DOHH2 (cell line): ENCODE results near the gene CD8B2.
"Not testable (repeated sequence)": the region's sequence is repeated elsewhere in the genome, so short reads cannot be mapped to it uniquely, and the experiment has no call there.

Experiments
- H3F3A ChIP-seq: fragments of 200-600 bp; sonication (generic), shearing (Covaris generic); 2 replicates; pipeline ENCODE4 v1.6.0; 2016; ENCODE audit warnings: antibody characterized with exemption, mild to moderate bottlenecking; ENCODE audit not compliant: control insufficient read depth, insufficient read depth
- H3K27ac ChIP-seq: fragments of 200-600 bp; sonication (generic); 2 replicates; pipeline ENCODE4 v1.5.1; 2014; ENCODE audit warnings: low read depth, mild to moderate bottlenecking, low read length, moderate library complexity
- H3K27me3 ChIP-seq: fragments of 200-600 bp; sonication (generic); 2 replicates; pipeline ENCODE4 v1.6.1; 2014; ENCODE audit warnings: mild to moderate bottlenecking, low read length, mixed read lengths; ENCODE audit not compliant: control insufficient read depth
- H3K36me3 ChIP-seq: fragments of 200-600 bp; sonication (generic); 2 replicates; pipeline ENCODE4 v1.6.1; 2014; ENCODE audit warnings: mild to moderate bottlenecking, low read length, moderate library complexity, mixed read lengths; ENCODE audit not compliant: control insufficient read depth
- H3K4me1 ChIP-seq: fragments of 200-600 bp; sonication (generic); 2 replicates; pipeline ENCODE4 v1.6.1; 2014; ENCODE audit warnings: mild to moderate bottlenecking, low read length, mixed read lengths; ENCODE audit not compliant: control insufficient read depth
- H3K4me2 ChIP-seq: fragments of 200-600 bp; sonication (generic); 2 replicates; pipeline ENCODE4 v1.6.0; 2014; ENCODE audit warnings: mild to moderate bottlenecking, low read length, moderate library complexity
- H3K4me3 ChIP-seq: fragments of 200-600 bp; sonication (generic); 2 replicates; pipeline ENCODE4 v1.5.1; 2014; ENCODE audit warnings: mild to moderate bottlenecking, low read length, mixed read lengths
- H3K79me2 ChIP-seq: fragments of 200-600 bp; sonication (generic); 2 replicates; pipeline ENCODE4 v1.6.1; 2014; ENCODE audit warnings: mild to moderate bottlenecking, low read length, mixed read lengths; ENCODE audit not compliant: control insufficient read depth
- H3K9me2 ChIP-seq: fragments of 200-600 bp; sonication (generic); replicated peaks from 2 replicates; pipeline ENCODE4 v1.6.1; 2014; ENCODE audit warnings: mild to moderate bottlenecking, low read length, mixed read lengths; ENCODE audit not compliant: control insufficient read depth
- H3K9me3 ChIP-seq: fragments of 200-600 bp; sonication (generic); 2 replicates; pipeline ENCODE4 v1.6.1; 2014; ENCODE audit warnings: antibody characterized with exemption, low read length, mixed read lengths; ENCODE audit not compliant: control insufficient read depth, insufficient read depth
- H4K20me1 ChIP-seq: fragments of 200-600 bp; sonication (generic); 2 replicates; pipeline ENCODE4 v1.6.0; 2014; ENCODE audit warnings: low read depth, mild to moderate bottlenecking, antibody characterized with exemption, low read length, moderate library complexity; ENCODE audit not compliant: control insufficient read depth, insufficient read depth
- EZH2phosphoT487 ChIP-seq: fragments of 200-600 bp; sonication (generic); IDR thresholded peaks from 2 replicates; pipeline ENCODE4 v1.6.1; 2017; ENCODE audit warnings: borderline replicate concordance, mild to moderate bottlenecking, antibody characterized with exemption, low read length, moderate library complexity, mixed read lengths
- TF ChIP-seq, protein P1 (sequence below): fragments of 200-600 bp; sonication (generic); IDR thresholded peaks from one replicate; pipeline ENCODE4 v1.5.1; 2014; ENCODE audit warnings: antibody characterized with exemption, mild to moderate bottlenecking, low read depth, low read length; ENCODE audit not compliant: poor library complexity, severe bottlenecking

Gene CD8B2

DNA sequence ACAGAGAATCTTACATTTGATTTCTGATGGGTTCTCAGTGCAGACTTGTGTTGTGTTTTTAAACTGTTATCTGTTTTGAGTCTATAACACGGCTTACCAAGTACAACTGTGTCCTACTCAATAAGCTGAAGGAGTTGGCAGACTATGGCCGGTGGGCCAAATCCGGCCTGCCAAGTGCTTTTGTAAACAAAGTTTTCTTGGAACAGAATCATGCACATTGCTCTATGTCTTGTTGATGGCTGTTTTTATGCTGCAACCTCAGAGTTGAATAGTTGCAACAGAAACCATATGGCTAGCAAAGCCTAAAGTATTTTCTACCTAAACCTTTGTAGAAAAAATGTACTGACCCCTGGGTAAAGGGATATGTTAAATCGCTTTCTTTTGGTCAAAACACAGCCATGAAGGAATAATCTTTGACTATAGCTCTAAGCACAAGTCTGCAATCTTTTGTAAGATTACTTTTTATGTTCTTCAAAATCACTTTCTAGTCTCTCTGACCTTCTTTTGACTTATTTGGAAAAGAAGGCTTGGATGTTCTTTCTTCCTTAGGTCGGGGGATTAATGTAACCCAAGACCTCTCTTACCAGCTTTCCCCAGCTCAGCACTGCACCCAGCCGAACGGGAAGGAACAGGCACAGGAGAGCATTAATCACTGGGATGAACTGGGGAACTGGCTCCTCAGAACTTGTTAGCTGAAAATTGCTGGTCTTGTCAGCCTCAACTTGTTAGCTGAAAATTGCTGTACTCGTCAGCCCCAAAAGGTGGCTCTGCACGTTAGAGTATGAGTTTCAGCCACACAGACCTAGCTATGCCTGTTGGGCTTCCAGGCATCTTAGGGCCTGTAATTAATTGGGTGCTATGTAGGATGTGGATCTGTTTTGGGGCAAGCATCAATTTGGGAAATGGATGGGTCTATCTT is 75.4 kb downstream of the CD8B2 start:
- Histone ChIP-seq H4K20me1 (no peaks in the 10 kb centered on the region), H3K4me3 (no peak overlapping the region), H3K79me2 (no peaks in the 10 kb centered on the region), H3K9me2 (no peaks in the 10 kb centered on the region), H3K27ac (no peak overlapping the region), H3K4me1 (no peaks in the 10 kb centered on the region), H3F3A (no peaks in the 10 kb centered on the region), H3K4me2 (no peak overlapping the region), H3K9me3 (no peaks in the 10 kb centered on the region), H3K36me3 (no peaks in the 10 kb centered on the region), H3K27me3 (no peaks in the 10 kb centered on the region)
- TF ChIP-seq EZH2phosphoT487 = no peak

DNA sequence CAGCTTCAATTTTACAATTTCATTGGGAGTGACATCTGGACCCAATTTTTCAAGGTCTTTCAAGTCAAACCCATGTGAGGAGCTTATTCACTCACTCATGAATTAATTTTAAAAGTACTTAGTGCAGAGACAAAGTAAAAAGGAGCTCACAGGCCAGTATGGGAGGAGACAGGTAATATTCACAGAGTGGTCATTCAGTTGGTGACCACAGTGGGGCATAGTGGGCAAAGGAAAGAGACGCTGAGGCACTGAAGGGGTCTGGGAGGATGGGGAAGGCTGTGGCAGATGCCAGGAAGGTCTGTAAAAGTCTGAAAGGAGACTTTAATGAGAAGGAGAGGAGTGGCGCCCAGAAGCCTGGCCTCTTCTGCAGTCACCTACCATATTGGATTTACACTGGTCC is 76.0 kb downstream of the CD8B2 start:
- H3K27me3 ChIP-seq = no peaks in the 10 kb centered on the region
- H3K4me3 ChIP-seq = no peak overlapping the region
- no peaks in the 10 kb centered on the region for H3K4me1 ChIP-seq
- H3K79me2 ChIP-seq = no peaks in the 10 kb centered on the region
- H4K20me1 ChIP-seq = no peaks in the 10 kb centered on the region
- H3F3A ChIP-seq = no peaks in the 10 kb centered on the region
- TF ChIP-seq EZH2phosphoT487 = no peak
- TF ChIP-seq, protein P1, sequence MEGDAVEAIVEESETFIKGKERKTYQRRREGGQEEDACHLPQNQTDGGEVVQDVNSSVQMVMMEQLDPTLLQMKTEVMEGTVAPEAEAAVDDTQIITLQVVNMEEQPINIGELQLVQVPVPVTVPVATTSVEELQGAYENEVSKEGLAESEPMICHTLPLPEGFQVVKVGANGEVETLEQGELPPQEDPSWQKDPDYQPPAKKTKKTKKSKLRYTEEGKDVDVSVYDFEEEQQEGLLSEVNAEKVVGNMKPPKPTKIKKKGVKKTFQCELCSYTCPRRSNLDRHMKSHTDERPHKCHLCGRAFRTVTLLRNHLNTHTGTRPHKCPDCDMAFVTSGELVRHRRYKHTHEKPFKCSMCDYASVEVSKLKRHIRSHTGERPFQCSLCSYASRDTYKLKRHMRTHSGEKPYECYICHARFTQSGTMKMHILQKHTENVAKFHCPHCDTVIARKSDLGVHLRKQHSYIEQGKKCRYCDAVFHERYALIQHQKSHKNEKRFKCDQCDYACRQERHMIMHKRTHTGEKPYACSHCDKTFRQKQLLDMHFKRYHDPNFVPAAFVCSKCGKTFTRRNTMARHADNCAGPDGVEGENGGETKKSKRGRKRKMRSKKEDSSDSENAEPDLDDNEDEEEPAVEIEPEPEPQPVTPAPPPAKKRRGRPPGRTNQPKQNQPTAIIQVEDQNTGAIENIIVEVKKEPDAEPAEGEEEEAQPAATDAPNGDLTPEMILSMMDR = no peak
- no peaks in the 10 kb centered on the region for H3K9me3 ChIP-seq
- no peaks in the 10 kb centered on the region for H3K36me3 ChIP-seq
- no peaks in the 10 kb centered on the region for H3K9me2 ChIP-seq
- no peak overlapping the region for H3K4me2 ChIP-seq
- H3K27ac ChIP-seq = no peak overlapping the region

DNA sequence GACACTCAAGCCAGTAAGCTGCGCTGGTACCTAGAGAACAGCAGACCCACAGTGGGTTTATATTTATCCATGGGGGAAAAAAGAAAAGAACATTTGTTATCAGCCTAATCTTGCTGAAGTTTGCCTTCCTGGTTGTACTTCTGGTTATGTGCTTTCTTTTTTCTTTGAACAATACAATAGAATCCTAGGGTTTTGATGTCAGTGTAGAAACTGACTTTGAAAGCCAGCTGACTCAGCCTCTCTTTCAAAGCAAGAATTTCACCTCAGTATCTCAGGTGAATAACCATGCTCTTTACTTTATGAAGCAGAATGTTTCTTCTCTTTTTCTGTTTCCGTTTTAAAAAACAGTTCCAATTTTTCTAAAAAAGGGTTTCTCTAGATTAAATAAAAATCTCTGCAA is 78.4 kb downstream of the CD8B2 start:
- Histone ChIP-seq H3K79me2 (no peaks in the 10 kb centered on the region), H3K27ac (no peak overlapping the region), H3K9me2 (no peaks in the 10 kb centered on the region), H3K36me3 (no peaks in the 10 kb centered on the region), H3K27me3 (no peaks in the 10 kb centered on the region), H3F3A (no peaks in the 10 kb centered on the region), H3K9me3 (no peaks in the 10 kb centered on the region), H3K4me2 (no peak overlapping the region), H3K4me3 (no peak overlapping the region), H4K20me1 (no peaks in the 10 kb centered on the region), H3K4me1 (no peaks in the 10 kb centered on the region)
- TF ChIP-seq, protein P1 = no peak
- no peak for TF ChIP-seq EZH2phosphoT487

DNA sequence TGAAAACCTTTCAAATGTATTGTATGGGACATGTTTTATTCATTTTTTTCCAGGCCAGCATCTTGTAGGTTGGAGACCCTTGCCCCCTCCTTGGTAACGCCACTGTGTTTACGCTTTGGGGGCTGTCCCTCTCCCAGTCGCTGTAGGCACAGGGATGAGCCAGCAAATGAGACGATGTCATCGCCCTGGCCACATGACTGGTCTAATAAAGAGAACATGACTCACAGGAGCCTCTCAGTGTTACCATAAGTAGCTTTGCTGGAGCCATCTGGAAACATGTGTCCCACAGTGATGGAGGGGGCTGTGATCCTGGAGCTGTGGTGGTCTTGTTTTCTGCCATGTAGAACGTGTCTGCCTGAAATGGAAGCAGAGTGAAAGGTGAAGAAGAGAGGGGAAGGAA is 78.9 kb downstream of the CD8B2 start:
- Histone ChIP-seq H3K36me3 (no peaks in the 10 kb centered on the region), H3F3A (no peaks in the 10 kb centered on the region), H3K9me3 (no peaks in the 10 kb centered on the region), H3K27ac (no peak overlapping the region), H3K27me3 (no peaks in the 10 kb centered on the region), H3K4me1 (no peaks in the 10 kb centered on the region), H3K79me2 (no peaks in the 10 kb centered on the region), H3K4me2 (no peak overlapping the region), H3K4me3 (no peak overlapping the region), H3K9me2 (no peaks in the 10 kb centered on the region), H4K20me1 (no peaks in the 10 kb centered on the region)
- TF ChIP-seq, protein P1 = no peak

DNA sequence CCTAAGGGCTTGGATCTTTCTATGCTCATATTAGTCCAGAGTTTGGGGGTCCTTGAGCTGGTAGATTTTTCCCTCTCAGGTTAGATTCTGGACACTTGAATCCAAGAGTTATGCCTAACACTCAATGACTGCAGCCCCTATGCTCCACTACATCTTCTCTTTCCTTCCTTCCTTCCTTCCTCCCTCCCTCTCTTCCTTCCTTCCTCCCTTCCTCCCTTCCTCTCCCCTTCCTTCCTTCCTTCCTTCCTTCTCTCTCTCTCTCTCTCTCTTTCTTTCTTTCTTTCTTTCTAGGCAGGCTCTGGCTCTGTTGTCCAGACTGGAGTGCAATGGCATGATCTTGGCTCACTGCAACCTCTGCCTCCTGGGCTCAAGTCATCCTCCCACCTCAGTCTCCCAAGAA is 79.3 kb downstream of the CD8B2 start:
- not testable (repeated sequence) for H3K4me2 ChIP-seq, H3K9me3 ChIP-seq, H3K4me3 ChIP-seq, H4K20me1 ChIP-seq, H3K27me3 ChIP-seq, H3K9me2 ChIP-seq, H3K36me3 ChIP-seq, H3K79me2 ChIP-seq, H3K4me1 ChIP-seq, H3F3A ChIP-seq, H3K27ac ChIP-seq
